Ascending aorta (tissue), 2 donors: Measurements from ENCODE around the gene IRAK3. TPM values are rescaled to one million over a fixed set of nuclear protein-coding genes. Genes with fewer than 3 reads are reported as not detected.
"Not testable (repeated sequence)": the region's sequence is repeated elsewhere in the genome, so short reads cannot be mapped to it uniquely, and the experiment has no call there.

Experiments used
- DNase-seq, 2 donors: peaks; one replicate each; pipeline ENCODE4 v3.0.0-alpha.2; 2019; ENCODE audit warnings: low spot score in 2 of 2
- H3K27ac ChIP-seq, 2 donors: fragments of 200-600 bp; sonication (generic); one replicate each; pipeline ENCODE4 v1.5.1; 2016 to 2017; ENCODE audit warnings: mild to moderate bottlenecking in 1 of 2
- H3K27me3 ChIP-seq: fragments of 200-600 bp; sonication (generic); one replicate; pipeline ENCODE4 v1.5.1; 2017
- H3K36me3 ChIP-seq, 2 donors: fragments of 200-600 bp; sonication (generic); one replicate each; pipeline ENCODE4 v1.5.1; 2016
- H3K4me1 ChIP-seq, 2 donors: fragments of 200-600 bp; sonication (generic); one replicate each; pipeline ENCODE4 v1.5.1; 2016 to 2017; ENCODE audit warnings: mild to moderate bottlenecking in 1 of 2
- H3K4me3 ChIP-seq, 2 donors: fragments of 200-600 bp; sonication (generic); one replicate each; pipeline ENCODE4 v1.5.1; 2016 to 2017; ENCODE audit warnings: mild to moderate bottlenecking in 1 of 2
- H3K9me3 ChIP-seq, 2 donors: fragments of 200-600 bp; sonication (generic); one replicate each; pipeline ENCODE4 v1.5.1; 2016
- CTCF ChIP-seq, 3 experiments: fragments of 200-600 bp in 2 of 3; fragments of 450-650 bp in 1 of 3; sonication (generic) in 2 of 3; IDR thresholded peaks; one replicate each; pipeline ENCODE4 v1.5.1; 2016 to 2019; ENCODE audit warnings: antibody characterized with exemption in 3 of 3, mild to moderate bottlenecking in 1 of 3, moderate library complexity in 1 of 3
- intact Hi-C: fragments of 100-400 bp; cut with DNase I; formaldehyde crosslinking; loops from one replicate; pipeline ENCODE4 v1.15.1; 2023
- total RNA-seq: library from RNA; depleted of rRNA; stranded (reverse); fragments of >200 nt; gene quantifications from one replicate; pipeline ENCODE4 v1.1.0, GENCODE V29; 2016

The IRAK3 gene
- total RNA-seq, 1 donor from 2014 or later, result 35.9 TPM

DNA sequence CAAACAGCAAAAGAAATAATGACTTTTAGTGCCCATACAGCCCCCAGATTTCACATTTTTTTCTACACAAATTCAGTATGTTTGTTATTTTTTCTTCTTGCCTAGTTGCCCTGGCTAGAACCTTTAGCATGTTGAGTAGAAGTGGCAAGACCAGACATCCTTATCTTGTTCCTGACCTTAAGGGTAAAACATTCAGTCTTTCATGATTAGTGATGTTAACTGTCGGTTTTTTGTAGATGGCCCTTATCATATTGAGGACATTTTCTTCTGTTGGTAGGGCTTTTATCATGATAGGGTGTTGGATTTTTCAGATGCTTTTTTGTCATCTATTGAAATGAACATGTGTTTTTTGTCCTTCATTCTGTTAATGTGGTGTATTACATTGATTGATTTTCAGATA lies 17.1 kb downstream of the IRAK3 start:
- Histone ChIP-seq H3K27me3 (no peaks in the 10 kb centered on the region), H3K36me3 (no peaks in the 10 kb centered on the region), H3K9me3 (no peaks in the 10 kb centered on the region), H3K4me1 (no peaks in the 10 kb centered on the region), H3K27ac (no peak overlapping the region), H3K4me3 (no peak overlapping the region)
- intact Hi-C loops, result no loop called here
- TF ChIP-seq CTCF (IDR thresholded peaks at IDR 0.05), result no peak
- no peak for DNase-seq

GRCh38 chr12:66210840-66211239 lies 21.8 kb downstream of the IRAK3 start:
- no peak for TF ChIP-seq CTCF (IDR thresholded peaks at IDR 0.05)
- intact Hi-C loops, result no loop called here
- Histone ChIP-seq H3K4me3 (no peak overlapping the region), H3K27me3 (no peaks in the 10 kb centered on the region), H3K27ac (no peak overlapping the region), H3K4me1 (no peaks in the 10 kb centered on the region), H3K9me3 (no peaks in the 10 kb centered on the region), H3K36me3 (peaks cover 14 to 17% of the 10 kb centered on the region in 2 donors)
- DNase-seq, result no peak

- H3K27ac ChIP-seq, H3K4me3 ChIP-seq, H3K27me3 ChIP-seq, intact Hi-C loops, H3K9me3 ChIP-seq, DNase-seq, H3K4me1 ChIP-seq: not testable (repeated sequence)
- peaks cover 14 to 17% of the 10 kb centered on the region in 2 donors for H3K36me3 ChIP-seq
These were observed 22.6 kb downstream of the IRAK3 start for GRCh38 chr12:66211573-66211972.

- DNase-seq, intact Hi-C loops, H3K4me1 ChIP-seq: not testable (repeated sequence)
These were observed 24.0 kb downstream of the IRAK3 start for GRCh38 chr12:66213011-66213410.

GRCh38 chr12:66217342-66217917 lies 28.4 kb downstream of the IRAK3 start:
- intact Hi-C loops, result no loop called here
- TF ChIP-seq CTCF (IDR thresholded peaks at IDR 0.05), result no peak
- no peak for DNase-seq

More at GRCh38 chr12:66213011-66213410, 24.0 kb downstream of the IRAK3 start:
- not testable (repeated sequence) for H3K27me3 ChIP-seq, H3K4me3 ChIP-seq, H3K9me3 ChIP-seq, H3K27ac ChIP-seq
- peaks cover 14 to 17% of the 10 kb centered on the region in 2 donors for H3K36me3 ChIP-seq

GRCh38 chr12:66228462-66228861 lies 39.4 kb downstream of the IRAK3 start:
- Histone ChIP-seq H3K4me1 (no peaks in the 10 kb centered on the region), H3K27me3 (no peaks in the 10 kb centered on the region), H3K27ac (no peak overlapping the region), H3K36me3 (peaks cover 6 to 14% of the 10 kb centered on the region in 2 donors), H3K4me3 (no peak overlapping the region), H3K9me3 (no peaks in the 10 kb centered on the region)
- intact Hi-C loops, result no loop called here
- no peak for DNase-seq
- no peak for TF ChIP-seq CTCF (IDR thresholded peaks at IDR 0.05)

More at GRCh38 chr12:66217342-66217917, 28.4 kb downstream of the IRAK3 start:
- H3K9me3 ChIP-seq, result no peaks in the 10 kb centered on the region
- H3K27ac ChIP-seq, result no peak overlapping the region
- H3K4me3 ChIP-seq, result no peak overlapping the region
- H3K4me1 ChIP-seq, result no peaks in the 10 kb centered on the region
- H3K27me3 ChIP-seq, result no peaks in the 10 kb centered on the region
- H3K36me3 ChIP-seq, result peaks cover 14 to 19% of the 10 kb centered on the region in 2 donors

GRCh38 chr12:66232263-66232662 lies 43.2 kb downstream of the IRAK3 start:
- peaks cover 2 to 7% of the 10 kb centered on the region in 2 donors for H3K4me1 ChIP-seq
- H3K9me3 ChIP-seq, result no peaks in the 10 kb centered on the region
- intact Hi-C loops, result no loop called here
- no peak for TF ChIP-seq CTCF (IDR thresholded peaks at IDR 0.05)
- H3K36me3 ChIP-seq, result peaks cover 2 to 14% of the 10 kb centered on the region in 2 donors
- no peak for DNase-seq
- H3K4me3 ChIP-seq, result no peak overlapping the region
- no peak overlapping the region for H3K27ac ChIP-seq
- H3K27me3 ChIP-seq, result no peaks in the 10 kb centered on the region

DNA sequence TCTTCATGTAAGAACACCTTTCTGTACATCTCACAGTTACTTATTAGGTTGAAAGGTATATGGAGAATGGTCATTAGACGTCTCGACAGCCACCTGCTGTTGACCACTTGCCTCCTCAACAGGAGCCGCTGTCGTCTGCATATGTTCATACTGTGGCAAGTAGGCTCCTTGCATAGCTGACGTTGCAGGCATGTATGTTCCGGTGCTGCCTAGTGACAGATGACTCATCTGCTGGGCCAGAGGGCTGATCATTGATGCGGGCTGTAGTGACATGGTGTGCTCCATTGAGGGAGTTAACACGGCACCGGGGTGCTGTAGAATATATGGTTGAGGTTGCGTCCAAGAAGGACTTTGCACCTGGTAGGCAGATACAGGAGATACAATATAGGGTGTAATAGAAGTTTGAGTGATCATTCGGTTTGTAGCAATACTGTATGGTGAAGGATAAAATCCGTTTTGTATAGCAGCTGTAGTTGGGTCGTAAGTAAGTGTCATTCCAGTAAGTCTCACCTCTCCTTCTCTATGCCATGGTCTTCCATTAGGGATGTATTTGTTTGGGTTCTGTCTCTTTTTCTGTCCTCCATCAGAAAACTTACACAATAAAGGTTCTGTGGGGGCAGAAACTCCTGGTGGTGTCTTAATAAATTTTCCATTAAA lies 45.2 kb downstream of the IRAK3 start:
- H3K4me1 ChIP-seq, H3K4me3 ChIP-seq, H3K9me3 ChIP-seq, H3K27me3 ChIP-seq: not testable (repeated sequence)
- intact Hi-C loops, result loop anchor here (2.0 kb wide), 1 partner anchor 65 kb away; the partner anchor contains the start of gene TMBIM4
- peak in 1 of 2 donors; percentile 65 for DNase-seq
- Histone ChIP-seq H3K36me3 (peaks cover 2 to 14% of the 10 kb centered on the region in 2 donors), H3K27ac (peak overlapping the region in 1 of 2 donors; percentile 69)
